ENCODE data around the gene BRIP1.
A peak's percentile ranks its signal among the peaks of the same experiment; 100 is the strongest.
"Not testable (repeated sequence)": the region's sequence is repeated elsewhere in the genome, so short reads cannot be mapped to it uniquely, and the experiment has no call there.

Gene BRIP1

GRCh38 chr17:61862975-61863800 is at the start of gene BRIP1:
BRIP1 (minus strand) TSS chr17:61863528; CDS start chr17:61861539, 1,989 bp downstream.
- Mint-ChIP-seq H3K27ac (peak within 1 kb of the TSS; percentile 96), H3K4me3 (peak within 1 kb of the TSS; percentile 93), H3K36me3 (ENCODE audit: low read depth) (peaks cover 58% of the 10 kb centered on the region), H3K27me3 (no peaks in the 10 kb centered on the region), H3K4me1 (ENCODE audit: low read depth) (peaks cover 33% of the 10 kb centered on the region), H3K9me3 (no peaks in the 10 kb centered on the region)
- DNase-seq: peak; percentile 88

- Mint-ChIP-seq H3K27me3 (no peaks in the 10 kb centered on the region), H3K9me3 (no peaks in the 10 kb centered on the region), H3K4me3 (no peak overlapping the region), H3K36me3 (ENCODE audit: low read depth) (peaks cover 72% of the 10 kb centered on the region), H3K4me1 (ENCODE audit: low read depth) (peaks cover 5% of the 10 kb centered on the region), H3K27ac (no peak overlapping the region)
- no peak for DNase-seq
These were observed 45.1 kb upstream of the BRIP1 start for GRCh38 chr17:61908292-61909037.

DNA sequence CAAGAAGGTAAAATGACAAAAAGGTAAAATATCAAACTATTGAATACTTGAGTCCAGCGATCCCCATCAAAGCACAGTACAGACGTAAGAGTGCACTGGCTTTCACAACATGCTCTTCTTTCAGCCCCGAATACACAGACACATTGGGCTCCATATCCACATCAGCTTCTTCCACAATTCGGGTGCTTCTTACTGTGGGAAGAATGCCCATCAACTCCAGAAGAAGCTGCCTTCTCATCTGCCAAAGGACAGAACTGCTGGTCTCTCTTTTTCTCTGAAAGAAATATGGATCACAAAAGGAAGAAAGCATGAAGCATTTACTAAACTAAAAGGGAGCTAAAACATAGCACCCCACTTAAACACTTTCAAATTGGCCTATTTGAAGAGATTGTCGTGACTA is 44.0 kb upstream of the BRIP1 start:
- Mint-ChIP-seq H3K27ac (no peak overlapping the region), H3K27me3 (no peaks in the 10 kb centered on the region), H3K36me3 (ENCODE audit: low read depth) (peaks cover 80% of the 10 kb centered on the region), H3K4me3 (no peak overlapping the region), H3K4me1 (ENCODE audit: low read depth) (peaks cover 5% of the 10 kb centered on the region), H3K9me3 (no peaks in the 10 kb centered on the region)
- no peak for DNase-seq

- no peak for DNase-seq
- peak overlapping the region; percentile 68 for H3K27ac Mint-ChIP-seq
- H3K4me1 Mint-ChIP-seq (ENCODE audit: low read depth): peaks cover 5% of the 10 kb centered on the region
- no peaks in the 10 kb centered on the region for H3K27me3 Mint-ChIP-seq
- peaks cover 83% of the 10 kb centered on the region for H3K36me3 Mint-ChIP-seq (ENCODE audit: low read depth)
- peak overlapping the region; percentile 49 for H3K4me3 Mint-ChIP-seq
- no peaks in the 10 kb centered on the region for H3K9me3 Mint-ChIP-seq
These were observed 40.9 kb upstream of the BRIP1 start for GRCh38 chr17:61904094-61904710.

DNA sequence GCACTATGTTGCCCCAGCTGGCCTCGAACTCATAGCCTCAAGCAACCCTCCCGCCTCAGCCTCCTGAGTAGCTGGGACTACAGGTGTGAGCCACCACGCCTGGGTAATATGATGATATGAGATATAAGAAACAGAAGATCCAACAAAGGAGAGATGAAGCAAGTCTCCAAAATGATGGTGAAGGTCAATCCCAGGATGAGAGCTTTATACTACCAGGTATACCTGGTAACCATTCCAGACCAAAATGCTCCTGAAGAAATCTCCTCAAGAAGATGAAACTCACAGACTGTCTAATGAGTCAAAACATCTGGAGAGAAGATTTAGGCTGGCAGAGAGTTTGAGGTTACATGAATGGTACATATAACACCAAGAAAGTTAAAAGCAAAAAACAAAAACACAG is 39.9 kb upstream of the BRIP1 start:
- no peak for DNase-seq
- H3K27me3 Mint-ChIP-seq: no peaks in the 10 kb centered on the region
- H3K9me3 Mint-ChIP-seq: no peaks in the 10 kb centered on the region
- H3K4me1 Mint-ChIP-seq (ENCODE audit: low read depth): peaks cover 5% of the 10 kb centered on the region
- H3K27ac Mint-ChIP-seq: no peak overlapping the region
- no peak overlapping the region for H3K4me3 Mint-ChIP-seq
- H3K36me3 Mint-ChIP-seq (ENCODE audit: low read depth): peaks cover 87% of the 10 kb centered on the region

DNA sequence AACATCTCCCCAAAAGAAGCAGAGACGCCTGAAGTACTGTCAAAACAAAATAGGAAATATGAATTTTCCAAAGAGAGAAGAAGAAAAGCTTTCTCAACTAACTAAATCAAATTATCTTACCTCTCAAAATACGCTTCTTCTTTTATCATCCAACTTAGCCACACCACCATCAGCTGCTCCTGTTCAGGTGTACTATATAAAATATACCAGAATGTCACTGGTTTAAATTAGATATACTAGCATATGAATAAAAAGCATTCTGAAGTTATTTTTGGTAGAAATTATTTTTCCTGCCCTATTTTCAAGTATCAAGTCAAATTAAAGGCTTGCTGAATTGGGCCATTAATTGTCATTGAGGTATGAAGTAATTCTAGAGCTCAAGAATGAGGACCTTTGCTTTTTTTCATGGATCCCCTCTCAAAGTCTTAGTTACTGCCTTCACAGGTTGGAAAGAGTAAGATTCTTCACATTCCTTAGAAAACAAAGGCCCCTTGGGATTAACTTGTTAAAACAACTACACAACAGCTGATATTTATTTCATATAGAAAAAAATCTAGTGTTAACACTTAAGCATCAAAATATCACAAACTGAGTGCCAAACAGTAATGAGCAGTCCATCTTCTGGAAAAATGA is 34.3 kb upstream of the BRIP1 start:
- no peaks in the 10 kb centered on the region for H3K4me1 Mint-ChIP-seq (ENCODE audit: low read depth)
- no peak overlapping the region for H3K4me3 Mint-ChIP-seq
- H3K27ac Mint-ChIP-seq: no peak overlapping the region
- no peaks in the 10 kb centered on the region for H3K9me3 Mint-ChIP-seq
- no peaks in the 10 kb centered on the region for H3K27me3 Mint-ChIP-seq
- H3K36me3 Mint-ChIP-seq (ENCODE audit: low read depth): peaks cover 82% of the 10 kb centered on the region
- no peak for DNase-seq

- Mint-ChIP-seq H3K4me1 (ENCODE audit: low read depth) (no peaks in the 10 kb centered on the region), H3K9me3 (no peaks in the 10 kb centered on the region), H3K27me3 (no peaks in the 10 kb centered on the region), H3K27ac (no peak overlapping the region), H3K4me3 (no peak overlapping the region), H3K36me3 (ENCODE audit: low read depth) (peaks cover 79% of the 10 kb centered on the region)
- no peak for DNase-seq
These were observed 32.1 kb upstream of the BRIP1 start for GRCh38 chr17:61895391-61895790.

- not testable (repeated sequence) for H3K9me3 Mint-ChIP-seq; H3K27me3 Mint-ChIP-seq; H3K4me1 Mint-ChIP-seq (ENCODE audit: low read depth); H3K4me3 Mint-ChIP-seq; H3K27ac Mint-ChIP-seq; DNase-seq
- peaks cover 80% of the 10 kb centered on the region for H3K36me3 Mint-ChIP-seq (ENCODE audit: low read depth)
These were observed 31.0 kb upstream of the BRIP1 start for GRCh38 chr17:61894310-61894709.

DNA sequence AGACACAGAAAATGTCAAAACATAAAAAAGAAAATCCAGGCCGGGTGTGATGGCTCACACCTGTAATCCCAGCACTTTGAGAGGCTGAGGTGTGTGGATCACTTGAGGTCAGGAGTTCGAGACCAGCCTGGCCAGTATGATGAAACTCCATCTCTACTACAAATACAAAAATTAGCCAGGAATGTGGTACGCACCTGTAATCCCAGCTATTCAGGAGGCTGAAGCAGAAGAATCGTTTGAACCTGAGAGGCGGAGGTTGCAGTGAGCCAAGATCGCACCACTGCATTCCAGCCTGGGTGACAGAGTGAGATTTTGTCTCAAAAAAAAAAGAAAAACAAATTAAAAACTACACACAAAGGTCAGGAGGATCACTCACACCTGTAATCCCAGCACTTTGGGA is 24.4 kb upstream of the BRIP1 start:
- DNase-seq; H3K4me3 Mint-ChIP-seq; H3K27me3 Mint-ChIP-seq; H3K9me3 Mint-ChIP-seq; H3K27ac Mint-ChIP-seq; H3K4me1 Mint-ChIP-seq (ENCODE audit: low read depth): not testable (repeated sequence)
- H3K36me3 Mint-ChIP-seq (ENCODE audit: low read depth): peaks cover 80% of the 10 kb centered on the region

DNA sequence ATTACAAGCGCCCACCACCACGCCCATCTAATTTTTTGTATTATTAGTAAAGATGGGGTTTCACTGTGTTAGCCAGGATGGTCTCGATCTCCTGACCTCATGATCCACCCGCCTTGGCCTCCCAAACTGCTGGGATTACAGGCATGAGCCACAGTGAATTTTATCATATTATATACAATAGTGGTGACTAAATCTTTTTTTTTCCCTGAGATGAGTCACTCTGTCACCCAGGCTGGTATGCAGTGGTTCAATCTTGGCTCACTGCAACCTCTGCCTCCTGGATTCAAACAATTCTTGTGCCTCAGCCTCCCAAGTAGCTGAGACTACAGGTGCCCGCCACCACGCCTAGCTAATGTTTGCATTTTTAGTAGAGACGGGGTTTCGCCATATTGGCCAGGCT is 22.5 kb upstream of the BRIP1 start:
- not testable (repeated sequence) for H3K27ac Mint-ChIP-seq; H3K4me1 Mint-ChIP-seq (ENCODE audit: low read depth); H3K27me3 Mint-ChIP-seq; H3K9me3 Mint-ChIP-seq; DNase-seq; H3K4me3 Mint-ChIP-seq
- H3K36me3 Mint-ChIP-seq (ENCODE audit: low read depth): peaks cover 84% of the 10 kb centered on the region

- Mint-ChIP-seq H3K4me3 (no peak overlapping the region), H3K36me3 (ENCODE audit: low read depth) (peaks cover 82% of the 10 kb centered on the region)
These were observed 21.5 kb upstream of the BRIP1 start for GRCh38 chr17:61884864-61885263.

GRCh38 chr17:61880589-61881102 is 17.3 kb upstream of the BRIP1 start:
- Mint-ChIP-seq H3K27ac (no peak overlapping the region), H3K27me3 (no peaks in the 10 kb centered on the region), H3K9me3 (no peaks in the 10 kb centered on the region), H3K36me3 (ENCODE audit: low read depth) (peaks cover 84% of the 10 kb centered on the region), H3K4me1 (ENCODE audit: low read depth) (no peaks in the 10 kb centered on the region), H3K4me3 (no peak overlapping the region)
- DNase-seq: no peak

More at GRCh38 chr17:61884864-61885263, 21.5 kb upstream of the BRIP1 start:
- no peaks in the 10 kb centered on the region for H3K27me3 Mint-ChIP-seq
- H3K4me1 Mint-ChIP-seq (ENCODE audit: low read depth): no peaks in the 10 kb centered on the region
- H3K27ac Mint-ChIP-seq: no peak overlapping the region
- no peak for DNase-seq
- no peaks in the 10 kb centered on the region for H3K9me3 Mint-ChIP-seq

DNA sequence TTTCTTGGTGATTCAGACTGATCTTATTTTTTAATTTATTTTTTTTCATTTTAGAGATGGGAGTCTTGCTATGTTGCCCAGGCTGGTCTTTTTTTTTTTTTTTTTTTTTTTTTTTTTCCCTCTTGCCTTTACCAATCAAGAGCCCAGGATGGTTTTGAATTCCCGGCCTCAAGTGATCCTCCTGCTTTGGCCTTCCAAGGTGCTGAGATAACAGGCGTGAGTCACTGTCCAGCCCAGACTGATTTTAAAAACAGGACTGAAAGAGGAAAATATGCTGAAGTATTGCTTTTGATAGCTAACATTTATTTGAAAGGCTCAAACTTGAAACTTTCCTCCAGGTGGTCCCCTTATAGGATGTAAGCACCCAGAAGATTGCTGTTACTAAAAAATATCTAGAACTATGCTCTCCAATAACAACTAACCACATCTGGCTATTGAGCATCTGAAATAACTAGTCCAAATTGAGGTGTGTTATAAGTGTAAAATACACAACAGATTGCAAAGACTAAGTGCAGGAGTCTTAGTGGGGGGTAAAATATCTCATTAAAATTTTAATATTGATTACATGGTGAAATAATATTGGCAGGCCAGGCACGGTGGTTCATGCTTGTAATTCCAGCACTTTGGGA is 15.8 kb upstream of the BRIP1 start:
- no peak for DNase-seq
- Mint-ChIP-seq H3K4me3 (no peak overlapping the region), H3K27ac (no peak overlapping the region), H3K9me3 (no peaks in the 10 kb centered on the region), H3K36me3 (ENCODE audit: low read depth) (peaks cover 85% of the 10 kb centered on the region), H3K4me1 (ENCODE audit: low read depth) (peaks cover 4% of the 10 kb centered on the region), H3K27me3 (no peaks in the 10 kb centered on the region)

GRCh38 chr17:61878520-61878919 is 15.2 kb upstream of the BRIP1 start:
- Mint-ChIP-seq H3K4me3 (no peak overlapping the region), H3K9me3 (no peaks in the 10 kb centered on the region), H3K27ac (no peak overlapping the region), H3K36me3 (ENCODE audit: low read depth) (peaks cover 86% of the 10 kb centered on the region), H3K27me3 (no peaks in the 10 kb centered on the region), H3K4me1 (ENCODE audit: low read depth) (peaks cover 4% of the 10 kb centered on the region)
- DNase-seq: no peak

Measured in activated T-cell treated with anti-CD3 and anti-CD28 coated beads, Interleukin-2, amount 50 U/mL, for 24 hours (primary cell).